Spleen (tissue), 7 donors: ENCODE measurements around the gene CLMN.

Experiments
- POLR2A ChIP-seq, 3 donors: fragments of 450-650 bp; IDR thresholded peaks; one replicate each; pipeline ENCODE4 v1.5.1; 2017; ENCODE audit warnings: antibody characterized with exemption in 3 of 3, mild to moderate bottlenecking in 1 of 3
- TF ChIP-seq, protein P1 (sequence below), 11 experiments: fragments of 200-600 bp in 7 of 11; fragments of 450-650 bp in 4 of 11; sonication (generic) in 4 of 11; IDR thresholded peaks in 8 of 11; conservative IDR thresholded peaks in 3 of 11; 1 replicate in 7 of 11; 2 replicates in 4 of 11; pipeline versions ENCODE4 v1.4.0 to v1.8.0; 2016 to 2021; ENCODE audit warnings: antibody characterized with exemption in 11 of 11, inconsistent platforms in 4 of 11, mild to moderate bottlenecking in 1 of 11
- donor health status: DM: no; HTN: no; CAD: no; lungs with moderate emphysema.
- donor health status: DM: no; HTN: no; CAD: no.
- donor health status: DM: no; HTN: no; CAD: no.

DNA sequence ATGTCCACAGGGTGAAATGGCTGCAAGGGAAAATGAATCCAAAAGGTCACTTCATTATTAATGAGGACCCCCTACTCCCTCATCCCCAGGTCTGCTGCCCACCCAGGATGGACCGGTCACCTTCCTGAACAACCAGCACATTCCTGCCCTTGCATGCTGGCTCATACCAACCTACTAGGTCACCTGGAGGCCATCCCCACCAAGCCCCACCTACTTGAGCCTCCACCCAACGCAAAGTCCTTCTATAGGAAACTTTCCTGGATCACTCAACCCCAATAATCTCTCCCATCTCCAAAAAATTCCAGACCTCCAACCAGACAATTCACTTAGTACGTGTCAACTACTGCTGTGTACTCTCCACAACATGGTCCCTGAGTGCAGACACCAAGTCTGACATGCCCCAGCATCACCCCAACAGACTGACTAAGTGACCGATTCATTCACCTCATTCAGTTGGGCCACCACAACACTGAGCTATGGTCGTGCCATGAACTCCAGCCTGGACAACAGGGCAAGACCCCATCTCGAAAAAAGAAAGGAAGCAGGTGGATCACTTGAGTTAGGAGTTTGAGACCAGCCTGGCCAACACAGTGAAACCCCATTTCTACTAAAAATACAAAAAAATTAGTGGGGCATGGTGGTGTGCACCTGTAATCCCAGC is 18.1 kb downstream of the CLMN start:
- no peak for TF ChIP-seq POLR2A (IDR thresholded peaks at IDR 0.05)
- TF ChIP-seq, protein P1, sequence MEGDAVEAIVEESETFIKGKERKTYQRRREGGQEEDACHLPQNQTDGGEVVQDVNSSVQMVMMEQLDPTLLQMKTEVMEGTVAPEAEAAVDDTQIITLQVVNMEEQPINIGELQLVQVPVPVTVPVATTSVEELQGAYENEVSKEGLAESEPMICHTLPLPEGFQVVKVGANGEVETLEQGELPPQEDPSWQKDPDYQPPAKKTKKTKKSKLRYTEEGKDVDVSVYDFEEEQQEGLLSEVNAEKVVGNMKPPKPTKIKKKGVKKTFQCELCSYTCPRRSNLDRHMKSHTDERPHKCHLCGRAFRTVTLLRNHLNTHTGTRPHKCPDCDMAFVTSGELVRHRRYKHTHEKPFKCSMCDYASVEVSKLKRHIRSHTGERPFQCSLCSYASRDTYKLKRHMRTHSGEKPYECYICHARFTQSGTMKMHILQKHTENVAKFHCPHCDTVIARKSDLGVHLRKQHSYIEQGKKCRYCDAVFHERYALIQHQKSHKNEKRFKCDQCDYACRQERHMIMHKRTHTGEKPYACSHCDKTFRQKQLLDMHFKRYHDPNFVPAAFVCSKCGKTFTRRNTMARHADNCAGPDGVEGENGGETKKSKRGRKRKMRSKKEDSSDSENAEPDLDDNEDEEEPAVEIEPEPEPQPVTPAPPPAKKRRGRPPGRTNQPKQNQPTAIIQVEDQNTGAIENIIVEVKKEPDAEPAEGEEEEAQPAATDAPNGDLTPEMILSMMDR (IDR thresholded peaks at IDR 0.05 in 8 of 11, conservative IDR thresholded peaks at IDR 0.05 in 3 of 11), result no peak
